Amniotic epithelial cell (primary cell): ENCODE results near the gene DCTN2.
"Not testable (repeated sequence)": the region's sequence is repeated elsewhere in the genome, so short reads cannot be mapped to it uniquely, and the experiment has no call there.

Source experiments
- DNase-seq: peaks from one replicate; pipeline ENCODE4 v3.0.0-alpha.2; 2010; ENCODE audit warnings: low read depth

DCTN2 gene

GRCh38 chr12:57576613-57577160 lies 29.7 kb upstream of the DCTN2 start:
- DNase-seq: no peak

GRCh38 chr12:57575771-57576612 lies 29.0 kb upstream of the DCTN2 start:
- no peak for DNase-seq

DNA sequence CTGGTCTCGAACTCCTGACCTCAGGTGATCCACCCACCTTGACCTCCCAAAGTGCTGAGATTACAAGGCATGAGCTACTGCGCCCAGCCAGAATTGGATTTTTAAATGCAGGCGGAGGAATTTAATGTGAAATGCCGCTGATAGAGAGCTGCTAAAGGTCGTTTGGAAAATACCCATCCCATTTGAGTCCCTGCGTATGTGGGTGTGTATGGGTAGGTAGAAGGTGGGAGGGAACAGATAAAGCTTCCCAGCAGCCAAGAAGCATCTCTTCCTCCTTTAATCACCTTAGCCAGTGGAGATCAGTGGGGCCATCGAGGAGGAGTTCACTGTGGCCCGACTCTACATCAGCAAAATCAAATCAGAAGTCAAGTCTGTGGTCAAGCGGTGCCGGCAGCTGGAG lies 27.8 kb upstream of the DCTN2 start:
- no peak for DNase-seq

GRCh38 chr12:57571926-57572762 lies 25.2 kb upstream of the DCTN2 start:
- no peak for DNase-seq

DNA sequence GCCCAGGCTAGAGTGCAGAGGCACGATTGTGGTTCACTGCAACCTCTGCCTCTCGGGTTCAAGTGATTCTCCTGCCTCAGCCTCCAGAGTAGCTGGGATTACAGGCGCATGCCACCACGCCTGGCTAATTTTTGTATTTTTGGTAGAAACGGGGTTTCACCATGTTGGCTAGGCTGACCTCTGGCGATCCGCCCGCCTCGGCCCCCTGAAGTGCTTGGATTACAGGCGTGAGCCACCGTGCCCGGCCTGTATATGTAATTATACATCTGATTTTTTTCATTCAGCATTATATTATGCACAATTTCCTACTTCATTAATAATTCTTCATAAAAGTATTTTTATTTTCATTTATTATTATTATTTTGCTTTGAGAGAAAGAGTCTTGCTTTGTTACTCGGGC lies 23.4 kb upstream of the DCTN2 start:
- DNase-seq: not testable (repeated sequence)

DNA sequence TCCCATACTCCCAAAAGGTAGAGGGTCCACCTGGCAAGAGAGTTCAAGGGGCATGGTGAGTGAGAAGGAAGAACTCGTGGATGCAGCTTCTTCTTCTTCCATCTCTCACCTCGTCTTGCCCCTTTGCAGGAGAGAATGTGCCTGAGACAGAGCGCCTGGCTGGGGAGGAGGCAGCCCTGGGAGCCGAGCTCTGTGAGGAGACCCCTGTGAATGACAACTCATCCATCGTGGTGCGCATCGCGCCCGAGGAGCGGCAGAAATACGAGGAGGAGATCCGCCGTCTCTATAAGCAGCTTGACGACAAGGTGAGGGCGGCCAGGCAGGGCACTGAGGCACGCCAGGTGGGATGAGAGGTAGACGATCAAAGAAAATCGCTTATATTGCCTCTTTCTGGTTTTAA lies 22.9 kb upstream of the DCTN2 start:
- DNase-seq: no peak

DNA sequence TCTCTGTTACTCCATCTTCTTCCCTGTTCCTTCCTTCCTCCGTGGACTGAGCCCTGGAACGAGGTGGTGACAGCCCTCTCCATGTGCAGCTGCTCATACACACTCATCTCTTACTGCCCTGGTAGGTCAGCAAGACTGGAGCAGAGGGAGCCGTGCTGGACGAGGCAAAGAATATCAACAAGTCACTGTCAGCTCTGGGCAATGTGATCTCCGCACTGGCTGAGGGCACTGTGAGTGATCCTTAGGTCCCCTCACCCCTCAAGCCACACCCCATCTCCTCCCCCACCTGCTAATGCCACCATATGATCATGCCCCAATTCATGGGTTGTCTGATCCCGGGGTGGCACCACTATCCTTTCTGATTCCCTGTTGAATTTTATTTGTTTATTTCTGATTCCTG lies 21.8 kb upstream of the DCTN2 start:
- DNase-seq: no peak

DNA sequence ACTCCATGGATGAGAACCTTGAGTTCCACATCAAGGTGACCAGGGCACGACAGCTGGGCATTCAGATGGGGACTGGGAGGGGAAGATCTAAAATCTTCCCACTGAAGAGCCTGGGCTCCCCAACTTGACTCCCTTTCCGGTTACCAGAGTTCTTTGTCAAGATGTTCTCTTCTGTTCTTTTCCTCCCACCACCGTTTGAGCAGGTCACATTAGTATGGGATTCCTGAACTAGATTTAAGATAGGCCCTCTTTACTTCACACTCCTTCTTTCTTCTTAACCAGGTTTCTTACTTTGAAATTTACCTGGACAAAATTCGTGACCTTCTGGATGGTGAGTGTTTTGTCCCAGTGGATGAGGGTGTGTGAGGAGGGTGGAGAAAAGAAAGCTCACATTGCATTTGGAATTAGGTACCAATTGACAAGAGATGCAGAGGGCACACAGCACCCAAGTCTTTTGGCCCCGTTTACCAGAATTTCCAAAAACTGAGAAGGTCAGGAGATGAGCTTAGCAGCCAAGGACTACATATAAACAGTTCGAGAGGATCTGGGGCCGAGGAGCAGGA lies 17.3 kb upstream of the DCTN2 start:
- DNase-seq: no peak

DNA sequence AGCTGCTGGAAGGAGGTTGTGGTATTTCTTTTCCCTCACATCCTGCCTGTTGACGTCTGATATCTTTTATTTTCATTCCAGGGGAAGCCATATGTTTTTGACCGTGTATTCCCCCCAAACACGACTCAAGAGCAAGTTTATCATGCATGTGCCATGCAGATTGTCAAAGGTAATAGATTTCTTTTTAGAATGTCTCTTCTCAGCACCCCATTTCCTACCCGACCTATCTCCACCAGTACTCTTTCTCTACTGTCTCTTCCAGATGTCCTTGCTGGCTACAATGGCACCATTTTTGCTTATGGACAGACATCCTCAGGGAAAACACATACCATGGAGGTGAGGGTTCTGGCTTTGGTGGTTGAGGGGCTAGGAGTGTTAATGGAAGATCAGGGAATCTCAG lies 16.4 kb upstream of the DCTN2 start:
- no peak for DNase-seq

DNA sequence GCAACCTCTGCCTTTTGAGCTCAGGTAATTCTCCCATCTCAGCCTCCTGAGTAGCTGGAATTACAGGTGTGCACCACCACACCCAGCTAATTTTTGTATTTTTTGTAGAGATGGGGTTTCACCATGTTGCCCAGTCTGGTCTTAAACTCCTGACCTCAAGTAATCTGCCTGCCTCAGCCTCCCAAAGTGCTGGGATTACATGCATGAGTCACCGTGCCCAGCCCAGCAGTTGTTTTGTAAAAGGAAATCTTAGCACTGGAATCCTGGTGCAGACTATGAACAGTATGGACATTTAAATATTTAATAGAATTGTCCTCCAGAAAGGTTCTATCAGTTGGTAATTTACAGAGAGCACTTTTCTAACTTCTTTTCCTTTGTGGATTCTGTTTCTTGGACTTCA lies 14.1 kb upstream of the DCTN2 start:
- peak; percentile 51 for DNase-seq

GRCh38 chr12:57560516-57560915 lies 13.5 kb upstream of the DCTN2 start:
- DNase-seq: no peak

- no peak for DNase-seq
These were observed 11.9 kb upstream of the DCTN2 start for GRCh38 chr12:57558864-57559263.

DNA sequence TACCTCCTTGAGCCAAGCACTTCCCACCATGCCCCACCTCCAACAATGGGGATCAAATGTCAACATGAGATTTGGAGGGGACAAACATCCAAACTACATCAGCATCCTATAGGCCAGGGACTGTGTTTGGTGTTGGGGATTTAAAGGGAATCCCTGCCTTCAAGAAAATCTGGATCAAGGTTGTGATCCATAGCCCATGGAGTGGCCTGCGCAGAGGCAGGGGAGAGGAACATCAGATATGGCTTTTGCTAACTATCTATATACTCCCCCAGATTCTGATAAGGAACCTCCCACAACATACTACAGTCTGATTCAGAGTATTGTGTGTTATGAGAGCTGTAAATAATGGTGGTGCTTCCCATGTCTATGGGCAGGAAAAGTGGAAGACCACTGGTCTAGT lies 7.9 kb upstream of the DCTN2 start:
- DNase-seq: no peak

- no peak for DNase-seq
These were observed 7.5 kb upstream of the DCTN2 start for GRCh38 chr12:57554453-57554852.

DNA sequence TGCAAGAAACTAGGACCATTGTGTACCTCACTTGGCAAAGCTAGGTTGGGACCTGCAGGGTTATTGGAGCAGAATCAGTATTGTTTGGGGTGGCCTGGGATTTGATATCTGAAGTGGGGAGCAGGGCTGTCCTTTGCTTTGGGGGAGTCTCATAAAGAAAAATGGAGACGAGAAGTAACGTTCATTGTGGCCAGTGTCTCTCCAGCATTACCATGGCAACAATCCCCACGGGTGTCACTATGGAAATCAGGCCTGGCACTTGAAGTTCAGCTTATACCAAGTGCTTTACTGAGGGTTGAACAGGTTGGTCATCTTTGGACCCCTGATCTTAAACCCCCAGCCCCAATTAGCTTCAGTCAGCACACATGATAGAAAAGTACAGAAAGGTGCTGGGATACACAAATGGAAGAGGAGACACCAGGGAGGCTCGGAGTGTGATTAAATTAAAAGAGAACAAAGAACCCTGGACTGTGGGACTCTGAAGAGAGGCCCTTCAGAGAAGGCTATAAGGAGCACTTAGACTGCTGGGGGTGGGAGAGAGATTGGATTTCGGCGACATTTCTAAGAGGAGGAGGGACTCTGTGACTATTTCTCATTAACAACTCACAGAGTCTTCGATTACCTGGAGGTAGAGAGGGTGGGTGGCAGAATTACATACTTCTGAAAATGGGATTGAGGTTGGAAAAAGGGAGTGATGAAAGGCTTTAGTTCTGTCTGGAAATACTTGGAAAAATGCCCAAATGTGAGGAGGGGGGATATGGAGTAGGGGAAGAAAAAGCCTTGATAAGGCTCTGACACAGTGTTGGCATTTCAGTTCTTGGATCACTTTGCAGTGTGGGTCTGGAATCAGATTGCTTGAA lies 6.6 kb upstream of the DCTN2 start:
- no peak for DNase-seq

DNA sequence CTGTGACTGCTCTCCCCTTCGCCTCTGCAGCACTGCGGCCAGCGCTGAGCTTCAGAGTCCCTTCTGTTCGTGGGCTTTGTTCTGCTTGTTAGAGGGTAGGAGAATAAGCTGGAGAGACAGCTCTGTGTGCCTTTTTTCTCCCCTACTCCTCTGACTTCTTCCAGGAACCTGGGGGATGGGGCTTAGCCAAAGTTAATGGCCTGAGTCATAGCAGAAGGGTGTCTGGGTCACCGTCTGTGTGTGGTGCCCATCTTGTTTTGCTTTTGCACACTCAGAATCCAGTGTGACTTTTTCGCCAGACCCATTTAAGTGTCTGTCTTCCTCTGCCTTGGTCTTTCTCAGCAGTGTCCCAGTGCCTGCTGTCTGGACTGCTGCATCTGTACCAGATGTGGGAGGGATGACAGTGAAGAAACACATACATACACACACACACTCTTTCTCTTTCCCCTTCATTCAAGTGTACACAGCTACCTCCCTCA lies 5.9 kb upstream of the DCTN2 start:
- peak; percentile 21 for DNase-seq

DNA sequence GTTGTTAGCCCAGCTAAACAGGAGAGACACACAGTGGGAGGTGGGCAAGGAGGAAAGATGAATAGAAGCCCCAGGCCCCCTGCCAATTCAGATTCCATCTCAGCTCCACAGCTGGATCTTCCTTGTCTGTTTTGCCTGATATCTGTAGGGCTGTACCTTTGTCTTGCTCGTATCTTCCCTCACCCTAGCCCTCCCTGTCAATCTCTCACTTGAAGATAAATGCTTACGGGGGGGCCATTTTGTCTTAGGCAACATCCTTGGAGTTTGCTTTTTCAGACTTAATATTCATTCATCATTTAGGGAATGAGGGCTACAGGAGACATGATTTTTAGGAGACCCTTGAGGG lies 5.3 kb upstream of the DCTN2 start:
- DNase-seq: no peak

- DNase-seq: no peak
These were observed 4.8 kb upstream of the DCTN2 start for GRCh38 chr12:57551637-57552305.

GRCh38 chr12:57550641-57551549 lies 3.9 kb upstream of the DCTN2 start:
- DNase-seq: no peak
